Smooth muscle cell (in vitro differentiated cells): ENCODE results near the gene CDK13. TPM values are rescaled to one million over a fixed set of nuclear protein-coding genes. Genes with fewer than 3 reads are reported as not detected.

Experiments
- DNase-seq: peaks from one replicate; lab custom pipeline; 2025; ENCODE audit not compliant: unreplicated experiment; lab: John Stamatoyannopoulos, UW
- H2AFZ ChIP-seq: fragments of 200-600 bp; sonication (generic); 2 replicates; pipeline ENCODE4 v1.6.0; 2016; ENCODE audit warnings: antibody characterized with exemption, low read depth, mild to moderate bottlenecking
- H3F3A ChIP-seq: fragments of 200-600 bp; sonication (generic); 2 replicates; pipeline ENCODE4 v1.6.0; 2017; ENCODE audit warnings: antibody characterized with exemption, low read depth
- H3K27ac ChIP-seq: fragments of 200-600 bp; sonication (generic); 2 replicates; pipeline ENCODE4 v1.5.1; 2016; ENCODE audit warnings: low read depth, mild to moderate bottlenecking
- H3K27me3 ChIP-seq: fragments of 200-600 bp; sonication (generic); 2 replicates; pipeline ENCODE4 v1.6.1; 2016; ENCODE audit warnings: low read depth, mild to moderate bottlenecking
- H3K36me3 ChIP-seq: fragments of 200-600 bp; sonication (generic); 2 replicates; pipeline ENCODE4 v1.5.1; 2016; ENCODE audit warnings: low read depth
- H3K4me1 ChIP-seq: fragments of 200-600 bp; sonication (generic); 2 replicates; pipeline ENCODE4 v1.5.1; 2016; ENCODE audit warnings: low read depth
- H3K4me2 ChIP-seq: fragments of 200-600 bp; sonication (generic); 2 replicates; pipeline ENCODE4 v1.6.0; 2016; ENCODE audit warnings: mild to moderate bottlenecking
- H3K4me3 ChIP-seq: fragments of 200-600 bp; sonication (generic); 2 replicates; pipeline ENCODE4 v1.5.1; 2016; ENCODE audit warnings: mild to moderate bottlenecking
- H3K79me2 ChIP-seq: fragments of 200-600 bp; sonication (generic); 2 replicates; pipeline ENCODE4 v1.6.0; 2016; ENCODE audit warnings: low read depth, mild to moderate bottlenecking
- H3K9ac ChIP-seq: fragments of 200-600 bp; sonication (generic); 2 replicates; pipeline ENCODE4 v1.6.0; 2016; ENCODE audit warnings: low read depth
- H3K9me3 ChIP-seq: fragments of 200-600 bp; sonication (generic); replicated peaks from 2 replicates; pipeline ENCODE4 v1.5.1; 2016; ENCODE audit warnings: low read depth
- H4K20me1 ChIP-seq: fragments of 200-600 bp; sonication (generic); 2 replicates; pipeline ENCODE4 v1.6.0; 2016; ENCODE audit warnings: low read depth
- CTCF ChIP-seq: fragments of 200-600 bp; sonication (generic); IDR thresholded peaks from 2 replicates; pipeline ENCODE4 v1.5.1; 2017; ENCODE audit warnings: borderline replicate concordance, mild to moderate bottlenecking, antibody characterized with exemption; ENCODE audit not compliant: insufficient read depth, poor library complexity, severe bottlenecking
- WGBS: methylation state at CpG from one replicate; pipeline ENCODE4 v1.1.7; 2016; ENCODE audit warnings: low lambda C conversion rate; 5-methylcytosine and 5-hydroxymethylcytosine counted together
- polyA plus RNA-seq: library from polyadenylated mRNA; unstranded; fragments of >200 nt; fragmentation: Nextera tagmentation; extraction: Ambion mirVana; gene quantifications from 2 replicates; pipeline ENCODE4 v1.2.1, GENCODE V29; 2016
- total RNA-seq: library from RNA; depleted of rRNA; stranded (reverse); fragments of >200 nt; gene quantifications from 2 replicates; pipeline ENCODE4 v1.2.3, GENCODE V29; 2014

The CDK13 gene
- total and polyA plus RNA-seq, 2 experiments from 2014 or later = 15.9 to 70.0 TPM

- Histone ChIP-seq H3K79me2 (no peaks in the 10 kb centered on the region), H3K4me1 (no peaks in the 10 kb centered on the region), H3F3A (no peaks in the 10 kb centered on the region), H3K4me2 (no peak overlapping the region), H3K9ac (no peak overlapping the region), H3K27ac (no peak overlapping the region), H3K27me3 (no peaks in the 10 kb centered on the region), H3K36me3 (no peaks in the 10 kb centered on the region), H3K4me3 (no peak overlapping the region), H2AFZ (no peak overlapping the region), H3K9me3 (no peaks in the 10 kb centered on the region), H4K20me1 (no peaks in the 10 kb centered on the region)
- TF ChIP-seq CTCF = no peak
- 87% methylated on average over 3 of the region's 3 CpGs for WGBS
- no peak for DNase-seq
Measured at GRCh38 chr7:39936761-39937160, 13.3 kb upstream of the CDK13 start.

- Histone ChIP-seq H2AFZ (no peak overlapping the region), H3K4me1 (no peaks in the 10 kb centered on the region), H3F3A (no peaks in the 10 kb centered on the region), H4K20me1 (no peaks in the 10 kb centered on the region), H3K4me3 (no peak overlapping the region), H3K9me3 (no peaks in the 10 kb centered on the region), H3K9ac (no peak overlapping the region), H3K79me2 (no peaks in the 10 kb centered on the region), H3K27ac (no peak overlapping the region), H3K4me2 (no peak overlapping the region), H3K27me3 (no peaks in the 10 kb centered on the region), H3K36me3 (no peaks in the 10 kb centered on the region)
- no peak for DNase-seq
- no peak for TF ChIP-seq CTCF
- 84% methylated on average over 2 of the region's 2 CpGs for WGBS
Measured at GRCh38 chr7:39937366-39938153, 12.5 kb upstream of the CDK13 start.

- no peaks in the 10 kb centered on the region for H3K27me3 ChIP-seq
- no peaks in the 10 kb centered on the region for H3K4me1 ChIP-seq
- H3K9ac ChIP-seq = no peak overlapping the region
- H3K4me2 ChIP-seq = no peak overlapping the region
- H3K79me2 ChIP-seq = no peaks in the 10 kb centered on the region
- no peaks in the 10 kb centered on the region for H3K36me3 ChIP-seq
- no peak overlapping the region for H3K27ac ChIP-seq
- WGBS = 98% methylated on average over 2 of the region's 2 CpGs
- TF ChIP-seq CTCF = no peak
- DNase-seq = no peak
- H3K9me3 ChIP-seq = no peaks in the 10 kb centered on the region
- no peak overlapping the region for H3K4me3 ChIP-seq
- H3F3A ChIP-seq = peaks cover 2% of the 10 kb centered on the region
- no peaks in the 10 kb centered on the region for H4K20me1 ChIP-seq
- H2AFZ ChIP-seq = no peak overlapping the region
Measured at GRCh38 chr7:39942883-39943282, 7.2 kb upstream of the CDK13 start.

- peaks cover 6% of the 10 kb centered on the region for H3K79me2 ChIP-seq
- no peak overlapping the region for H2AFZ ChIP-seq
- peaks cover 8% of the 10 kb centered on the region for H3K4me1 ChIP-seq
- H3K27me3 ChIP-seq = no peaks in the 10 kb centered on the region
- no peak for DNase-seq
- TF ChIP-seq CTCF = no peak
- WGBS = 88% methylated on average over 9 of the region's 9 CpGs
- peaks cover 10% of the 10 kb centered on the region for H3F3A ChIP-seq
- no peaks in the 10 kb centered on the region for H3K36me3 ChIP-seq
- no peak overlapping the region for H3K4me3 ChIP-seq
- no peak overlapping the region for H3K27ac ChIP-seq
- peaks cover 12% of the 10 kb centered on the region for H4K20me1 ChIP-seq
- H3K9ac ChIP-seq = no peak overlapping the region
- no peak overlapping the region for H3K4me2 ChIP-seq
- no peaks in the 10 kb centered on the region for H3K9me3 ChIP-seq
Measured at GRCh38 chr7:39946693-39947092, 3.4 kb upstream of the CDK13 start.
